ENCODE measurements around the gene PCED1B.
A peak's percentile ranks its signal among the peaks of the same experiment; 100 is the strongest.
"Not testable (repeated sequence)": the region's sequence is repeated elsewhere in the genome, so short reads cannot be mapped to it uniquely, and the experiment has no call there.

PCED1B gene

DNA sequence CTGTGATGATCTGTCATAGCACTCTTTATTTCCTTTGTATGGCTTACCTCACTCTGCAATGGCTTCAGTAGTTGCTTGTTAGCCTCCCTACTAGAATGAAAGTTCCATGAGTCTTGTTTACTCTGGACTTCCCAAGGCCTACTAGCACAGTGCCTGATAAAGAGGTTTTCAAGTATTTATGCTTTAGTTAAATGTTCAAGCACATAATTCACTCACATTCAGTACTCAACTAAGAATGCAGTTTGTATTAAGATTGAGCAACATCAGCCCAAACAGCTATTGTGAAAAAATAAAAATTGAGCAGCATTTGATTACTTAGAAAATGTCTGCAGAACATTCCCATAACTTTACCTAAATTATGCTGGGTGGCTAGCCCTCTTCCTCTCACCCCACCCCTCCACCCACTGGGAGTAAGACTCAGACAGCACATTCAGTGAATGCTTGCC is 159.3 kb downstream of the PCED1B start:
- no peak for DNase-seq

DNA sequence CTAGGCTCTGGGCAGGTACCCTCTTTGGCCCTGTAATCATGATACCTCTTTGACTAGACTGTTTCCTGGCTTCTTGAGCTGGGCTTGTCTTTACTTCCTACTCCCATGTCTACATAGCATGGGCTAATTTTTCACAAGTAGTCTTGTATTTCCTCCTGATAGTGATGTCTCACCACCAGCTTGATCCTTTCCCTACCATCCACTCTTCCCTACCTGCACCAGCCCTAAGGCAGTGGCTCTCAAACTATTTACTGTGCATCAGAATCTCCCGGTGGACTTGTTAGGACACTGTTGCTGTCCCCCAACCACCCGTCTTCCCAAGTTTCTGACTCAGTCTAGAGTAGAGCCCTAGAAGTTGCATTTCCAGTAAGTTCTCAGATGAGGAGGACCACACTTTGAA is 163.0 kb downstream of the PCED1B start:
- DNase-seq: no peak

- no peak for DNase-seq
Observed at GRCh38 chr12:47244835-47245234, 165.4 kb downstream of the PCED1B start.

- DNase-seq: no peak
Observed at GRCh38 chr12:47245623-47246022, 166.2 kb downstream of the PCED1B start.

- DNase-seq: no peak
Observed at GRCh38 chr12:47247418-47247817, 168.0 kb downstream of the PCED1B start.

- DNase-seq: no peak
Observed at GRCh38 chr12:47249082-47249481, 169.7 kb downstream of the PCED1B start.

DNA sequence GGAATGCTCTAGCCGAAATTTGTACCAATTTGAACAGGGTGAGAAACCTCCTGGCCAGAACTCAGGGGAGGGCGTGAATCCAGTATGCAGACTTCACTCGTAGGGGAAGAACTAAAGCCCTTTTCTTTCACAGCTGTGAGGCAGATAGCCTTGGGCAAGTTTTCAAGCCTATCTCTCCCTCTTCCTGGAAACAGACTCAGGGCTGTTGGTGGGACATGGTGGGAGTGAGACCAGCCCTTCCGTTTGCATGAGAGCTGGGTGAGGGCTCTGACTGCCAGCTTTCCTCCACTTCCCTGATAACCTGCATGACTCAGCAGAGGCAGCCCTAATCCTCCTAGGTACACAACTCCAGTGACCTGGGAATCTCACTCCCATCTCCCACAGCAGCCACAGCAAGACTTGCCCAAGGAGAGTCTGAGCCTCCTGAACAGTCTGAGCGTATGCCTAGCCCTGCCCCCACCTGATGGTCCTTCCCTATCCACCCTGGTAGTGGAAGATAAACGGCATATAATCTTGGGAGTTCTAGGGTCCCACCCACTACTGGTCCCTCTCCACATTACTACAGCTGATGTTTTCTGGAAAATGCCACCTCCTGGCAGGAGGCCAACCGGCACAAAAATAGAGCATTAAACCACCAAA is 170.4 kb downstream of the PCED1B start:
- no peak for DNase-seq

- no peak for DNase-seq
Observed at GRCh38 chr12:47251919-47252318, 172.5 kb downstream of the PCED1B start.

GRCh38 chr12:47264951-47265350 is 185.5 kb downstream of the PCED1B start:
- DNase-seq: no peak

DNA sequence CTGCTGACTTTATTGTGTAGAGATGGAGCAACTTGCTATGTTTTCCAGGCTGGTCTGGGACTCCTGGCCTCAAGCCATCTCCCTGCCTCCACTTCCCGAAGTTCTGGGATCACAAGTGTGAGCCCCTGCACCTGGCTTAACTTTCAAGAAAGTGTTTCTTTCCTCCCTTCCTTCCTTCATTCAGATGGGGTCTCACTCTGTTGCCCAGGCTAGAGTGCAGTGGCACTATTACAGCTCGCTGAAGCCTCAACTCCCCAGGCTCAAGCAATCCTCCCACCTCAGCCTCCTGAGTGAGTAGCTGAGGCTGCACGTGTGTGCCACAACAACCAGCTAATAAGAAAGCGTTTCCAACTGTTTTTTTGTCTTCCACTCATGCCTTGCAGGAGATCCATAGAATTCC is 186.0 kb downstream of the PCED1B start:
- DNase-seq: no peak

DNA sequence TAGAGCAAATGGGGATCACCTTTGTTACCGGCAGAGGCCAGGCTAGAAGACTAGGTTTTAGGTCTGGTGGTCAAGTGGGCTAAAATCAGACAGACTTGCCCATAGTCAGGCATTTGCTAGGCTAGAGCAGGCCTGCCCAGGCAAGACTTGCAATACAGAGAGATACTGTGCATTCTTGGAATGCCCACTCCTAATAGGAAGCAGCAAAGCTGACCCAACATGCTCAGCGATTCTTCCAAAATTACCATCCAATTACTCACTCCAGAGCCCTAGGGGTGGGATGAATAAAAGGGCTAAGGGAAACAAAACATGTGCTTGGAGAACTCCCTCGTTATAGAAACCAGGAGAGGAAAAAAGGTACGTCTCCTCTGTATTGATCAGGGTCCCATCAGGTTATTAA is 188.2 kb downstream of the PCED1B start:
- no peak for DNase-seq

GRCh38 chr12:47268501-47269454 is 189.4 kb downstream of the PCED1B start:
- DNase-seq: no peak

GRCh38 chr12:47269916-47270315 is 190.5 kb downstream of the PCED1B start:
- no peak for DNase-seq

GRCh38 chr12:47270782-47271664 is 191.6 kb downstream of the PCED1B start:
- DNase-seq: peak; percentile 24

DNA sequence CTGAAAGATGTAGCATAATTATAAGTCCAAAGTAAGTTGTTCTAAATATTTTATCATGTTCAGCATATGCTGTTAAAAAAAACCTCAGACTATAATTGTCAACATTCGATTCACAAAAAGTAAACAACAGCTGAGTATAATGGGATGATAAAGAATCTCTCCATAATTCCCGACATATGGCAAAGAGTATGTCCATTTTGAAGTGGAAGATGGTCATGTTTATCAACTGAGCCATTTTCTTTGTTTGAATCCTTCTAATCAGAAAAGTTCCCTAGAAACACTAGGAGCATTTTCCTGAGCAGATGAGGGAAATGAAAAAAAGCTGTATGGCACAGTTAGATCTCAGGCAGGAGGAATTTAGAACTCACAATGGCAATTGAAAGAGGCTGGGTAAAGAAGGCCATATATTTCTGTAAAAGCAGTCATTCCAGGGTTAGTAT is 192.4 kb downstream of the PCED1B start:
- DNase-seq: no peak

DNA sequence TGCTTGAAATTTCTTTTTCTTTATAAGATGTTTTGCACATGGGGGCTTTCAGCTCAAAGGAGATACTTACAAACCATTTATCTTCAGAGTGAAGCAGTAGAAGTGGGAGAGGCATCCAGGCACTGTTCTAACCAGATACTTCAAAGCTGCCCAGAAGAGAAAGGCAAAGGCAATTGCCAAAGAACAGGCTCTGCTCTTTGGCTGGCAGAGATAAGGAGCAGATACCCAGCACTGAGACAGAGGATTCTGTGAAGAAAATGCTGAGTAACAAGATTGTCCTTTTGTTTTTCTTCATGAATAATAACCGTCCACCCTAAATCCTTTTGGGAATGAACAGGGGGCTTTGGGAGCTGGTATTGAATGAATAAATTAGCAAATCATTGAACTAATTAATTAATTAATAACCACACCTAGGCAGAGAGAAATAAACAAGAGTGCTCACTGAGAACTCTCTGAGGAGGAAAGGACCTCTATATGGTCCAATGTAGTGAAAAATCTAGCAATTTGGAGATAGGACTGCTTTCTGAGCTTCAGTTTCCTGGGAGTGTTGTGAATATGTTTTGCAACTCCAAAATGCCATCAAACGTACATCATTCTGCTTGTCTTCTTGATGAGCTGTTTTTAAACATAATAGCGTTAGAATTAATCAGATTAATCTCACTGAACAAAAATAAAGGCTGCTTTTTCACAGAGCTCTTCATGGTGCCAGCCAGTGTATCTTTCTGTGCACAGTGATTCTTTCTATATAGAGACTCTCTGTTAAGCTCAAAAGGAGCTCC is 193.2 kb downstream of the PCED1B start:
- no peak for DNase-seq

DNA sequence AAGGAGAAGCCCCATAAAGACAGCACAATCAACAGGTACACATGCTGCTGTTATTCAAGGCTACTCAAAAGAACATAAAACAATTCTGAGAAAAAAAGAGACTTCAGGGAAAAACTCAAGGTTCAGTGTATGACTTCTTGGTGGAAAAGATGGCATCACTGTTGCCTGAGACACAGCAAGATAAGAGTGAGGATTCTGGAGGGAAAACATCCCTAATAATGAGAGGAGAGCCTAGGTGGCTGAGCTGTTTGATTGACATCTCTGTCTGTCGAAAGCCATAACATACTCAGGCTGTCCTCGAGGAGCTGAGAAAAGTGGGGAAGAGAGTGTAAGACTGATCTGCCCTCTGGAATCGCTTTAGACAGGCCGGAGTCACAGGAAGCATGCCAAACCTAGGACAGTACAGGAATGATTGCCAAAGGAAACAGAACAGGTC is 193.8 kb downstream of the PCED1B start:
- DNase-seq: no peak

DNA sequence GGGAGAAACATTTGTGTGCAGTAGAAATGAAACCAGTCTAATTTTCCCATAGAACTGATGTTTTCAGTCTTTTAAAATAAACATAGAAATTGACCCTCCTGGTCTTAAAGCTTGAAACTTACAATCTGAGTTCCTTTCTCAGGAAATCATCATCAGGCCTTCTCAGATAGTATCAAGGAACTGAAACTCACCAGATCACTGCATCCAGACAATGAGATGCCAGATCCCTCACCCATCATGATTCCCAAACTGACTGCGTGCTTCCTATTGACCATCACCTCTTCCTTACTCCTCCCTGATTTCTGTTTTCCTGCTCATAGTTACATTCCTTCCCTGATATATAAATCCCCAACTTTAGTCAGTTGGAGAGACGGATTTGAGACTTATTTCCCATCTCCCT is 195.3 kb downstream of the PCED1B start:
- no peak for DNase-seq

DNA sequence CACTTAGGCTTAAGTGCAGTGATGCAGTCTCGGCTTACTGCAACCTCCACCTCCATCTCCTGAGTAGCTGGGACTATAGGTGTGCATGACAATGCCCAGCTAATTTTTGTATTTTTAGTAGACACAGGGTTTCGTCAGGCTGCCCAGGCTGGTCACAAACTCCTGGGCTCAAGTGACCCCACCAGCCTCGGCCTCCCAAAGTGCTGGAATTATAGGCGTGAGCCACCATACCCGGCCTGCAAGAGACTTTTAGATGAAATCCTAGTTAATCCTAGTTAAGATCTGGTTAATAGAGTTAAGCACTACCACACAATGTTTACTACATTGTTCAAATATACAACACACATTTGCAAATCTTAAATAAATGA is 196.8 kb downstream of the PCED1B start:
- no peak for DNase-seq

DNA sequence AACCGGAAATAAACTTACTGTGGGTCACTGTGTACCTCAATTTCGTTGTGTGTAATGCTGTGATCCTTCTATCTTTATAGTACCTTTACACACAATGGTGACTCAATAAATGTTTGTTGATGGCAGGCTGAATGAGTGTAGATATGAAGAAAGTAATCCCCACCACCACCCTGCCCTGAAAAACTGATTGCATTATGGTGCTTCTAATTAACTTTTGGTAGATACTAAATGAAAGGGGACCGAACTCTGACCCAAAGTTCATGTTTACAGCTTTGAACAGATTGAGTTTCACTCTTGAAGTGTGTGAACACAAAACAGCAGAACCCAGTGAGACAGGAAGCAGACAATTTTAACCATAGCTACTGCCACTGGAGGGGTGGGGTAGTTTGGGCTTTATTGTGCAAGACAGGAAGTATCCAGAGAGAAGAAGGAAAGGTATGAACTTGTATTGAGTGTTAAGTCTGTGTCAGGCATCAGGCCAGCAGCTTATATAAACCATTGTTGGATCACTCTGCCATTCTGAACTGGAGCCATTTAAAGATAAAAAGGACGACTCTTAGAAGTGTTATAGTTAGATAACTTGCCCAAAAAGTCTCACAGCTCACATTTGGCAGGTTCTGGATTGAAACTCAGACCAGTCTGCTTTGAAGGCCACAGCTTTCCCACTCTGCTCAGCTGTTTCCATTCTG is 197.3 kb downstream of the PCED1B start:
- peak; percentile 84 for DNase-seq

DNA sequence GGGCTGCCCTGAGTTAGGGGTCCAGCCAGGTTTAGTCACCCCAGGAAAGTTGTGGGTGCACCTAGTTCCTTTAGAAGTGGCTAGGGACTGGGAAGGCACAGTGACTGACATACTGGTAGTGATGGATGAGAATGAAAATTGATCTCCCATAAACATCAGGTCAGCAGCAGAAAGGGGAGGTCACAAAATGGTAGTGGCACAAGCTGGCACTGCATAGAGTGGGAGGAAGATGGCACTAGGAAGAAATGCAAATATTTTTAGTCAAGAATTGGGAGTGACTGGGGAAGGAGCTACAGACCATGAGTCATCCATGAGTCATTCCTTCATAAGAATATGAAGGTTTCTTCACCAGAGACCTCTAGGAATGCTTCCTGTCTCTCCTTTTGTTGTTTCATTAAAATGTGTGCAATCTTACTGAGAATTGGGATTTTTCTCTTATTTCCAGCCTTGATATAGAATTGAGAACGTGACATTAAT is 198.6 kb downstream of the PCED1B start:
- DNase-seq: peak; percentile 54

DNA sequence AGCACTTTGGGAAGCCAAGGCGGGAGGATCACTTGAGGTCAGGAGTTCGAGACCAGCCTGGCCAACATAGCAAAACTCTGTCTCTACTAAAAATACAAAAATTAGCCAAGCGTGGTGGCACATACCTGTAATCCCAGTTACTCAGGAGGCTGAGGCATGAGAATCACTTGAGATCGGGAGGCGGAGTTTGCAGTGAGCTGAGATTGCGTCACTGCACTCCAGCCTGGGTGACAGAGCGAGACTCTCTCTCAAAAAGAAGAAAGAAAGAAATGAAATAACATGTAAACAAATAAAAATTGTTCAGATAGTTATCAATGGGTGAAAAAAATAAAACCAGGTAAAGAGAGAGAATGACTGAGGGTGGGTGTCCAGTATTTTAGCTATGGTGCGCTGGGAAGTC is 200.3 kb downstream of the PCED1B start:
- DNase-seq: not testable (repeated sequence)

Measured in activated CD4-positive, alpha-beta T cell treated with anti-CD3 and anti-CD28 coated beads, Interleukin-10, Interleukin-2, amounts not matched to agents 100 ng/mL and 50 ng/mL, durations not matched to agents 16 hours and 8 hours (primary cell).